ENCODE results near the gene CREBBP.

Gene CREBBP

DNA sequence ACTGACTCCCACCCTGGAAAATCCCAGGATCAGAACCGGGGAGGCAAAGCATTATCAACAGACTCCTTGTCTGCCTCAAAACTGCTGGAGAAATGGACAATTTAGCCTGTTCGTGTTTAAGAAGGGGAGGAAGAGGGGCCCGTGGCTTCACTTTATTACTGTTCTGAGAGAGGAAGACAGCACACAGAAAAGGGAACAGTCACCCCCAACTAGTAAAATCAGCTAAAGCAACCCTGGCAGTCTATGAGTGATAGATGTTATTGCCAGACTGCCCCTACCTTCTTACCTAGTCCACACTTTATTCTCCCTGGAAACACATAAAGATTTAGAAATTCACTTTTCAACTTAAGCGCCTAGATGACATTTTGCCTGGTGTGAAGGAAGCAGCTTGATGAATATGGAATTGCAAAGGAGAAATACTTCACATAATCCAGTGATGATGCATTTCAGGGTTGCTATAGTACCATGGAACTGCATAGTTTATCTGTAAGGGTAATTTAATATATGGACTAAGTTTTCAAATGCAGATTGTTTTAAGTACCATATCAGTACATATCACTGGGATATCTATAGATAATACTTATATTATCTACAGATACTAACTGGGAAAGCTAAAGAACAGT is 126.3 kb downstream of the CREBBP start:
- no peak for TF ChIP-seq ZNF274 (IDR thresholded peaks at IDR 0.05; ENCODE audit: low read depth, low read length)
- no peak overlapping the region for H3K4me3 ChIP-seq (ENCODE audit: low read length)

DNA sequence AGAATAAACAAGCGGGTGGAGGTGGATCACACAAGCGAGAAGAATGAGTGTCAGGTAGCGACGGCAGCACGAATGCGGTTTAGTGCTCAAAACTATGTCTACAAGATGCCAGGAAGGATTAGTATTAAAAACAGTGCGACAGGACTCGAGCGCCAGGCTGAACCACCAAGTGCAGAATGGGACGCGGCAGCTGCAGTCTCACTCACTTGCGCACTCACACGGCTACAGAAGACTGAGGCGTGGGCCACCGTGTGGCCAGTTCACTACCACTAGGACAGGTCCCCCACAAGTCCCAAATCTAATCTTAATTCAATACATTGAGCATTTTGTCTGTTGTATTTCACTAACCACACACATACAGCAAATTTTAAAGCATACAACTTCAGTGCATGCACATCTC is 127.5 kb downstream of the CREBBP start:
- TF ChIP-seq ZNF274 (IDR thresholded peaks at IDR 0.05; ENCODE audit: low read depth, low read length), result no peak
- no peak overlapping the region for H3K4me3 ChIP-seq (ENCODE audit: low read length)

DNA sequence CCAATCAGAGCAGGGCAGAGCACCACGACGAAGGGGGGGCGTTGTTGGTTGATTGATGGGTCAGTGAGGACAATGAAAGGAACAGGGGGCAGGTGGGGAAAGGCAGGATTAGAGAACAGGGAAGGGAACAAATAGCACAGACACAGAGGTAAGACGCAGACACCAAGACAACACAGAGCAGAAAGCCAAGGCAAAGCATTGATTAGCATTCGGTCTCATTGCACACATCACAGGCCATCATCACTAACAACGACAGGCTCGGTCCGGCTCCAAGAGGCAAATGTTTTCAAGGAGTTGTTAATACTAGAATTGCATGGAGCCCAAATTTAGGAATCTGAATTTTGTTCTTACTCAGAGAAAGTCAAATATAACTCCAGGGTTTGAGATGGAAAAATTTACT is 128.6 kb downstream of the CREBBP start:
- H3K4me3 ChIP-seq (ENCODE audit: low read length), result no peak overlapping the region
- TF ChIP-seq ZNF274 (IDR thresholded peaks at IDR 0.05; ENCODE audit: low read depth, low read length), result no peak

DNA sequence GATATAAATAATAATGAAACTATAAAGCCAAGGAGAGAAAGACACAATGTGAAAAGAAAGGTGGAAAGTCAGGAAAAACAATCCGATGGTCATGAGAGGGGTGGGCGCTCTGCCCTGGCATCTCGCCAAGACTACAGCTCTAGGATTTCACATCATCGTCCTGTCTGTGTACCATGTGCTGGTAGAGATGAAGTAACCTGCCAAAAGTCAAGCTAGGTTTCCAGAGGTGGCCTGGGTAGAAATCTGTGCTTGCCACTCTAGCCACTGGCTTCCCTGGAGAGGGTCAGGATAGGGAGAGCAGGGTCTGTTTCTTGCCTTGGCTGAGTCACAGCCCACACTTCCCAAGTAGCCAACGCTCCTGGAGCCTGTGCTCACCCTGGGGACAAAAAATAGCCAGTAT is 132.2 kb downstream of the CREBBP start:
- no peak for TF ChIP-seq ZNF274 (IDR thresholded peaks at IDR 0.05; ENCODE audit: low read depth, low read length)

DNA sequence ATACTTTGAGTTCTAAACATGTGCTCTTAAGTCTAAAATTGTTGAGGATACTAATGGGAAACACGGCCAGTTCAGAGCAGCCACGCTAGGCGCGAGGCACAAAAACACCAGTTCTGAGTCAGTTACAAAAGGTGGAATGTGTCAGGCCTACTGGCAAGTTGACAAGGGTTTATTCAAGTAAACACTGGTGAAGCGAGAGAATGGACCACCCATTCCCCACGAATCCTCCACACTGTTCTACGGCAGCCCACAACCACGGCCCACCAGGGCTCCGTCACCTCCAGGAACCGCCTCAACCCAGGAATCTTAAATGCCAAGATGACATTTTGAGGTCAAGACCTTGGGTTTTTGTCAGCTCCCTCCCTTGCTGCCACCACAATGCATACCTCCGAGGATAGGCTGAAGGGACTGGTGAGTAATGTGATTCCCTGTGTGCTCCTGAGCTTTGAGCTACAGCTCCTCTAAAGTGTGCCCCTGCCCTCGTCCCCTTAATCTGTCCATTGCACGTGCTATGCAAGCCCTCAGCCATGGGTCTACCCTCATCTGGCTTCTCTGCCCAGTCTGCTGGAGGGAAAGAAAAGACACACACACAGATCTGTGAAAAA is 134.7 kb downstream of the CREBBP start:
- H3K4me3 ChIP-seq (ENCODE audit: low read length), result no peak overlapping the region
- no peak for TF ChIP-seq ZNF274 (IDR thresholded peaks at IDR 0.05; ENCODE audit: low read depth, low read length)

More for the DNA sequence above, 132.2 kb downstream of the CREBBP start:
- no peak overlapping the region for H3K4me3 ChIP-seq (ENCODE audit: low read length)

DNA sequence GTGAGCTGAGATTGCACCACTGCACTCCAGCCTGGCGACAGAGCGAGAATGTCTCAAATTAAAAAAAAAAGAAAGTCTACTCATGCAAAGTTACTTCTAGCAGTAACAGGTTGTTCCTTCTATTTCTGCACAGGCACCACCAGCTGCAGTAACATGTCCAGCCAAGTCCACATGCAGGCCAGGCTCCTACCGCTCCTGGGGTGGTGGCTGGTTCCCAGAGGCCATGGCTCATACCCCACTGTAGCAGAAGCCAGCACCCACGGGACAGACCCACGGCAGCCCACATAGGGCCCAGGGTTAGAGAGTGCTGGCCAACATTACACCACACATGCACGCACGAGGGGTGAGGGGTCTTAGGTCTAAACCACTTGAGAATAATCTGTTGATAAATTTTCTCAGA is 136.5 kb downstream of the CREBBP start:
- no peak for TF ChIP-seq ZNF274 (IDR thresholded peaks at IDR 0.05; ENCODE audit: low read depth, low read length)
- H3K4me3 ChIP-seq (ENCODE audit: low read length), result no peak overlapping the region

DNA sequence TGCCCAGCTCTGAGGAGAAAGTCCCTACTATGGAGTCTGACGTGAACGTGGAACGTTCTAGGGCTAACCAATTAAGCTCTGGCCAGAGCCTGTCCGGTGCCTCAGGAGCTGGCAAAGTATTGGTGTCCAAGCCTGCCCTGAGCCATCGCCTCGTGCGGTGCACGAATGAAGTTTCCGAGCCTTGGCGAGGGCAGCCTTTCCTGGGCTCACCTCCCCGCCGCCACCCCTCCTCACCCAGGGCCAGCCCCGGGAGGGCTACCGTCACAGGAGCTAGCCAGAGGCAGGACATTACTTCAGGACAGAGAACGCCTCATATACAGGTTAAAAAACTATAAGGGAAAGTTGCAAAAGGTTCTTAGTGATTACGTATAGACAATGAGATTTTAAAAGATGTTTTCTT is 139.6 kb downstream of the CREBBP start:
- no peak for TF ChIP-seq ZNF274 (IDR thresholded peaks at IDR 0.05; ENCODE audit: low read depth, low read length)
- no peak overlapping the region for H3K4me3 ChIP-seq (ENCODE audit: low read length)

DNA sequence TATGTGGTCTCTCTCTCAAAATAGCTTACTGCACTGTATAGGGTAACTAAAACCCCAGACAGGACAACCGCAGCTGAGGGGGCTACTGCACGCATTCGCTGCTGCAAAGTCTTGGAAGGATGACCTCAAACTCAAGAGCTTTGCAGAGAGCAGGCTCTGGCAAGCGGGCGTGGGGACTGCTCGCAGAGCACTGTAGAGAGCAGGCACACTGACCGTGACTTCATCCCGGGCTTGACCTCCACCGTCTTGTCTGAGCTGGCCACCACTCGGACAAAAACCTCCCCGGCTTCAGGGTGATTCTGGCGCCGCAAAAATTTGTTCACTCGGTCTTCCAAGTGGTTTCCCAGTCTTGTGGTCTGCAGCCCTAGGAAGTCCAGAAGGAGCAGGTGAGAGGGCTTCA is 140.3 kb downstream of the CREBBP start:
- no peak overlapping the region for H3K4me3 ChIP-seq (ENCODE audit: low read length)
- no peak for TF ChIP-seq ZNF274 (IDR thresholded peaks at IDR 0.05; ENCODE audit: low read depth, low read length)

DNA sequence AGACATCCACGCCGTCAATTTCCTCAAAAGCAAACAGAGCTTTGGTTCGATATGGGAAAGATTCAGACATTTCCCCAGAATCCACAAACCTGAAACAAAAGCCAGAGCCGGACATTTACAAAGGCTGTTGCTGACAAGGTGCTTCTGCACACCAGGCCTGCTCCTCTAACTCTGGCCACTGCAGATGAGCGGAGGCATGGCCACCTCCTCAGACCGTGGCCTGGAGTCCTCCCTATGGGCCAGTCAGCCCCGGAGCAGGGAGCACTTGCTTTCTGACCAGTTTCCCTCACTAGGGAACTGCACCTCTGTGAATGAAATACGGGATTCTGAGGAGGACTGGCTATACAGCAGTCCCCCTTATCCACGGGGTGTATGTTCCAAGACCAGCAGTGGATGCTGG is 140.9 kb downstream of the CREBBP start:
- TF ChIP-seq ZNF274 (IDR thresholded peaks at IDR 0.05; ENCODE audit: low read depth, low read length), result no peak
- no peak overlapping the region for H3K4me3 ChIP-seq (ENCODE audit: low read length)

DNA sequence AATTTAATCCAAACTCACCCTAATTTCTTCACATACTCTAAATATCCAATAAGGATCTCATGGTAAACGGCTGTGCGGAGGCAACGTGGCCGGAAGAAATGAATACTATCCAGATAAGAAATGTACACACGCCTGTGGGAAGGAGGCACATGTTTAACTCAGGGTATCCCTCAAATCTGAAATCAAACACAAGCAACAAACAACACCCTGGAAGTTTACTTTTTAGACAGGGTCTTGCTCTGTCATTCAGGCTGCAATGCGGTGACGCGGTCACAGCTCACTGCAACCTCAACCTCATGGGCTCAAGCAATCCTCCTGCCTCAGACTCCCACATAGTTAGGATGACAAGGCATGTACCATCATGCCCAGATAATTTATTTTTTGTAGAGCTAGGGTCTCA is 142.0 kb downstream of the CREBBP start:
- H3K4me3 ChIP-seq (ENCODE audit: low read length), result no peak overlapping the region
- TF ChIP-seq ZNF274 (IDR thresholded peaks at IDR 0.05; ENCODE audit: low read depth, low read length), result no peak

DNA sequence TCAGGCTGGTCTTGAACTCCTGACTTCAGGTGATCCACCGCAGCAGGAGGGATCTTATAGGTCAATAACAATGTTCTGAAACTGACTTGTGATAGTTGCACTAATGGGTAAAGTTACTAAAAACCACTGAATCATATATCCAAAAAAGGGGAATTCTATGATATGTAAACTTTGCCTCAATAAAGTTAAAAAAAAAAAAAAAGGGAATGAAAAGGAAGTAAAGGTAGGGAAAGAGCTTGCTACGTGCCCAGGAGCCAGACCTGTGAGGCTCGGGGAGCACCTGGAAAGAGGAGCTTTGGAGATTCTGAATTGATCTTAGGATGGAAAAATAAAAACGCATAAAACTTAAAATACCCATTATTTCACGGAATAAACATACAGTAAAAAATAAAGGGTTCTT is 142.4 kb downstream of the CREBBP start:
- no peak overlapping the region for H3K4me3 ChIP-seq (ENCODE audit: low read length)
- TF ChIP-seq ZNF274 (IDR thresholded peaks at IDR 0.05; ENCODE audit: low read depth, low read length), result no peak

DNA sequence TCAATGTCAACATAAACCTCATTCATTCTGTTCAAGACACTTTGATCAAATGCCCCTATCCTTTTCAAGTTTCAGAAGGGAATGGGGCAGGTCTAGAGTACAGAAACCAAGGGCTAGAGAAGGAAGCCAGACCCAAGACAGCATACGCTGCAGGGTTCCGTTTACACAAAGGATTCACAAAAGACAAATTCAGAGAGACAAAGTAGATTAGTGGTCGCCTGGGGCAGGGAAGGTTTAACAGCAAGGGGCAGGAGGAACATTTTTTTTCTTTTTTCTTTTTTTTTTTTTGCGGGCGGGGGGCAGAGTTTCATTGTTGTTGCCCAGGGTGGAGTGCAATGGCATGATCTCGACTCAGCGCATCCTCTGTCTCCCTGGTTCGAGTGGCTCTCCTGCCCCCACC is 143.3 kb downstream of the CREBBP start:
- no peak for TF ChIP-seq ZNF274 (IDR thresholded peaks at IDR 0.05; ENCODE audit: low read depth, low read length)
- H3K4me3 ChIP-seq (ENCODE audit: low read length), result no peak overlapping the region

DNA sequence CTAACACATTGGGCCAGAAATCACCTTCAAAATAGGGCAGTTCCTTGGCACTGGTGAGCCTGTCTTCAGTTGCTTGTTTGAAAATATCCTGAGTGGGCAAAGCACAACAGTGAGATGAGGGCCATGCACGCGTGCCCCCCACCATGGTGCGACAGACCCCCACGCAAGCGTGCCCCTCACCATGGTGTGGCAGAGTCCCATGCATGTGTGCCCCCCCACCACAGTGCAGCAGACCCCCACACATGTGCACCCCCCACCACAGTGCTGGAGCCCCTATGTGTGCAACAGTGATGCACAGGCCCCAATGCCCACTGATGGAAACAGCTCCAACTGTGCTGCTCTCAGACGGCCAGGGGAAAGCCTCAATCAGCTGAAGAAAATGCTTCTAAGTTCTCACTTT is 144.4 kb downstream of the CREBBP start:
- no peak for TF ChIP-seq ZNF274 (IDR thresholded peaks at IDR 0.05; ENCODE audit: low read depth, low read length)

DNA sequence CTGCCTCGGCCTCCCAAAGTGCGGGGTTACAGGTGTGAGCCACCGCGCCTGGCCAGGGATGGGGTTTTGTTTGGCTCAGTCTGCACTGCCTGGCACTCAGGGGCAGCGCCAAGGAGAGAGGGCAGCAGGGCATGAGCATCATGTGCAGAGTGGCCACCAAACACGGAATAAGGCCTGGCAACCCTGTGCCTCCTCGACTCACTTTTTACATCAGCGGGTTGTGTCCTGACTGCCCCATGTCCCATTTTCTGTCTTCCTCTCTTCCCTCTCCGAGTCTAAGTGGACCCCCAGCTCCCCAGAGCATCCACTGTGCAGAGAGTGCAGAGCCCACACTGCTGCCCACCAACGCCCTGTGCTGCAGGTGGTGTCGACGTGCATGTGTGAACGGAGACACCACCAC is 145.0 kb downstream of the CREBBP start:
- no peak for TF ChIP-seq ZNF274 (IDR thresholded peaks at IDR 0.05; ENCODE audit: low read depth, low read length)

More for the DNA sequence above, 144.4 kb downstream of the CREBBP start:
- no peak overlapping the region for H3K4me3 ChIP-seq (ENCODE audit: low read length)

DNA sequence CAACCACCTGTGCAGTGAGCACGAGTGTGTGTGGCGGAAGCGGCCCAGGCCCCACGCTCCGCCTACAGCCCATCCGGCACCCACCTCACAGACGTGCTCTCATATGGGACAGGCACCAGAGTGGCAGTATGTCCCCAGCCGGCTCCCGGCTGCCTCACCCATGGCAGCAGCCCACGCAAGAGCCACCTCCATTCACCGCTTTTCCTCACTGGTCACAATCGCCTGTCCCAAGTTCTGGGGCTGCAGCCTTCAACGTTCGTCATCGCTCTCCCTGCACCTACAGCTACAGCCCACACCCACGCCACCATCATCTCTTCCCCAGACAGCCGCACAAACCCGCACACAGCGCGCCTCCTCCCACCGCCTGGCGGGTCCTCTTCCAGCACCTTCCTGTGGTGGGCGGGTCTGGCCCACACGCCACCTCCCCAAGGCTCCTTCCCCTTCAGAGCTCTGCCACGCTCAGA is 145.7 kb downstream of the CREBBP start:
- TF ChIP-seq ZNF274 (IDR thresholded peaks at IDR 0.05; ENCODE audit: low read depth, low read length), result no peak
- no peak overlapping the region for H3K4me3 ChIP-seq (ENCODE audit: low read length)

More for the DNA sequence above, 145.0 kb downstream of the CREBBP start:
- no peak overlapping the region for H3K4me3 ChIP-seq (ENCODE audit: low read length)

All from GM08714 (cell line).